ENCODE measurements around the gene INPP5D. TPM values are rescaled to one million over a fixed set of nuclear protein-coding genes. Genes with fewer than 3 reads are reported as not detected.

INPP5D gene
- total RNA-seq, 1 donor from 2014 or later = 43.4 TPM

GRCh38 chr2:233075141-233075965 lies 15.2 kb downstream of the INPP5D start:
- peak; percentile 38 for DNase-seq (ENCODE audit: low spot score)

GRCh38 chr2:233075966-233076339 lies 15.8 kb downstream of the INPP5D start:
- DNase-seq (ENCODE audit: low spot score) = peak; percentile 39

GRCh38 chr2:233076749-233077148 lies 16.6 kb downstream of the INPP5D start:
- DNase-seq (ENCODE audit: low spot score) = peak; percentile 17

- peak; percentile 39 for DNase-seq (ENCODE audit: low spot score)
Measured at GRCh38 chr2:233079473-233079877, 19.3 kb downstream of the INPP5D start.

GRCh38 chr2:233079953-233080835 lies 20.1 kb downstream of the INPP5D start:
- DNase-seq (ENCODE audit: low spot score) = peak; percentile 40

GRCh38 chr2:233080836-233081229 lies 20.7 kb downstream of the INPP5D start:
- DNase-seq (ENCODE audit: low spot score) = peak; percentile 27

GRCh38 chr2:233081232-233081730 lies 21.1 kb downstream of the INPP5D start:
- peak; percentile 41 for DNase-seq (ENCODE audit: low spot score)

GRCh38 chr2:233081731-233082221 lies 21.6 kb downstream of the INPP5D start:
- DNase-seq (ENCODE audit: low spot score) = no peak

GRCh38 chr2:233082222-233082930 lies 22.2 kb downstream of the INPP5D start:
- DNase-seq (ENCODE audit: low spot score) = no peak

- DNase-seq (ENCODE audit: low spot score) = no peak
Measured at GRCh38 chr2:233082931-233083755, 23.0 kb downstream of the INPP5D start.

- no peak for DNase-seq (ENCODE audit: low spot score)
Measured at GRCh38 chr2:233083782-233084181, 23.6 kb downstream of the INPP5D start.

GRCh38 chr2:233084488-233084887 lies 24.3 kb downstream of the INPP5D start:
- DNase-seq (ENCODE audit: low spot score) = no peak

- no peak for DNase-seq (ENCODE audit: low spot score)
Measured at GRCh38 chr2:233085037-233085838, 25.1 kb downstream of the INPP5D start.

GRCh38 chr2:233085839-233086150 lies 25.7 kb downstream of the INPP5D start:
- DNase-seq (ENCODE audit: low spot score) = no peak

GRCh38 chr2:233087713-233088112 lies 27.6 kb downstream of the INPP5D start:
- no peak for DNase-seq (ENCODE audit: low spot score)

GRCh38 chr2:233088972-233089345 lies 28.8 kb downstream of the INPP5D start:
- no peak for DNase-seq (ENCODE audit: low spot score)

- no peak for DNase-seq (ENCODE audit: low spot score)
Measured at GRCh38 chr2:233089851-233090250, 29.7 kb downstream of the INPP5D start.

- no peak for DNase-seq (ENCODE audit: low spot score)
Measured at GRCh38 chr2:233090879-233091278, 30.7 kb downstream of the INPP5D start.

- DNase-seq (ENCODE audit: low spot score) = no peak
Measured at GRCh38 chr2:233091595-233092375, 31.6 kb downstream of the INPP5D start.

Data from ureter (tissue), 1 donor.